H9 (cell line): ENCODE results near the gene FBXL19. TPM values are rescaled to one million over a fixed set of nuclear protein-coding genes. Genes with fewer than 3 reads are reported as not detected.
A peak's percentile ranks its signal among the peaks of the same experiment; 100 is the strongest.

Experiments
- DNase-seq: peaks from one replicate; pipeline ENCODE4 v3.0.0-alpha.2; 2017
- H2AFZ ChIP-seq: one replicate; pipeline ENCODE4 v1.6.1; 2013; ENCODE audit warnings: mild to moderate bottlenecking, low read length, control low read depth, moderate library complexity
- H2AK5ac ChIP-seq: 2 replicates; pipeline ENCODE4 v1.6.1; 2013; ENCODE audit warnings: low read length, control low read depth, mixed read lengths; ENCODE audit not compliant: insufficient read length
- H2BK120ac ChIP-seq: one replicate; pipeline ENCODE4 v1.6.1; 2013; ENCODE audit warnings: low read depth, mild to moderate bottlenecking, low read length, control low read depth, inconsistent platforms; ENCODE audit not compliant: poor library complexity, severe bottlenecking
- H2BK12ac ChIP-seq: 2 replicates; pipeline ENCODE4 v1.6.1; 2013; ENCODE audit warnings: low read length, control low read depth, mixed read lengths, low read depth; ENCODE audit not compliant: insufficient read length
- H2BK15ac ChIP-seq: 2 replicates; pipeline ENCODE4 v1.6.1; 2013; ENCODE audit warnings: low read depth, low read length, control low read depth
- H2BK20ac ChIP-seq: one replicate; pipeline ENCODE4 v1.6.1; 2013; ENCODE audit warnings: low read depth, mild to moderate bottlenecking, low read length, control low read depth, inconsistent platforms; ENCODE audit not compliant: poor library complexity, severe bottlenecking
- H2BK5ac ChIP-seq: 2 replicates; pipeline ENCODE4 v1.6.1; 2013; ENCODE audit warnings: low read length, control low read depth, mixed read lengths; ENCODE audit not compliant: insufficient read length
- H3K14ac ChIP-seq: 2 replicates; pipeline ENCODE4 v1.6.1; 2013; ENCODE audit warnings: low read length, control low read depth; ENCODE audit not compliant: insufficient read depth
- H3K18ac ChIP-seq: 2 replicates; pipeline ENCODE4 v1.6.1; 2013; ENCODE audit warnings: low read depth, mild to moderate bottlenecking, mixed read lengths, low read length, control low read depth; ENCODE audit not compliant: insufficient read length
- H3K23ac ChIP-seq: 2 replicates; pipeline ENCODE4 v1.6.1; 2013; ENCODE audit warnings: low read length, control low read depth, mixed read lengths, low read depth; ENCODE audit not compliant: insufficient read length
- H3K23me2 ChIP-seq: 2 replicates; pipeline ENCODE4 v1.6.1; 2013; ENCODE audit warnings: low read depth, mild to moderate bottlenecking, mixed read lengths, low read length, control low read depth; ENCODE audit not compliant: insufficient read length, poor library complexity, severe bottlenecking
- H3K27ac ChIP-seq: 2 replicates; pipeline ENCODE4 v1.5.1; 2013; ENCODE audit warnings: low read length, control low read depth, mixed read lengths, low read depth; ENCODE audit not compliant: insufficient read length
- H3K27me3 ChIP-seq: 2 replicates; pipeline ENCODE4 v1.6.1; 2013; ENCODE audit warnings: low read length, control low read depth, inconsistent platforms; ENCODE audit not compliant: insufficient read depth
- H3K4ac ChIP-seq: 2 replicates; pipeline ENCODE4 v1.6.1; 2013; ENCODE audit warnings: low read depth, mild to moderate bottlenecking, control low read depth, inconsistent platforms, low read length, moderate library complexity
- H3K4me1 ChIP-seq: 2 replicates; pipeline ENCODE4 v1.6.1; 2013; ENCODE audit warnings: low read length, control low read depth, inconsistent platforms; ENCODE audit not compliant: insufficient read depth
- H3K4me2 ChIP-seq: 2 replicates; pipeline ENCODE4 v1.6.1; 2013; ENCODE audit warnings: low read length, control low read depth, mixed read lengths; ENCODE audit not compliant: insufficient read length, insufficient read depth
- H3K56ac ChIP-seq: 2 replicates; pipeline ENCODE4 v1.6.1; 2013; ENCODE audit warnings: low read depth, mild to moderate bottlenecking, mixed read lengths, low read length, control low read depth; ENCODE audit not compliant: insufficient read length
- H3K79me1 ChIP-seq: 2 replicates; pipeline ENCODE4 v1.6.1; 2013; ENCODE audit warnings: low read depth, mild to moderate bottlenecking, moderate library complexity, low read length, control low read depth, inconsistent platforms; ENCODE audit not compliant: insufficient read depth, poor library complexity, severe bottlenecking
- H3K79me2 ChIP-seq: 2 replicates; pipeline ENCODE4 v1.6.1; 2013; ENCODE audit warnings: low read length, control low read depth, inconsistent platforms; ENCODE audit not compliant: insufficient read depth
- H3K9ac ChIP-seq: 2 replicates; pipeline ENCODE4 v1.6.1; 2013; ENCODE audit warnings: low read length, control low read depth, mixed read lengths; ENCODE audit not compliant: insufficient read length; ENCODE audit errors: extremely low read depth
- H3K9me3 ChIP-seq: one replicate; pipeline ENCODE4 v1.6.1; 2013; ENCODE audit warnings: low read depth, low read length, inconsistent platforms; ENCODE audit not compliant: control insufficient read depth
- H3T11ph ChIP-seq: one replicate; pipeline ENCODE4 v1.6.1; 2013; ENCODE audit warnings: mild to moderate bottlenecking, low read length, control low read depth, inconsistent platforms
- H4K20me1 ChIP-seq: one replicate; pipeline ENCODE4 v1.6.1; 2013; ENCODE audit not compliant: control insufficient read depth, insufficient read length, insufficient read depth
- H4K5ac ChIP-seq: 2 replicates; pipeline ENCODE4 v1.6.1; 2013; ENCODE audit warnings: low read depth, mild to moderate bottlenecking, mixed read lengths, low read length, control low read depth; ENCODE audit not compliant: insufficient read length
- H4K8ac ChIP-seq: replicated peaks from 2 replicates; pipeline ENCODE4 v1.6.1; 2013; ENCODE audit warnings: low read length, control low read depth, mixed read lengths, low read depth; ENCODE audit not compliant: insufficient read length
- H4K91ac ChIP-seq: 2 replicates; pipeline ENCODE4 v1.6.1; 2013; ENCODE audit warnings: low read depth, mild to moderate bottlenecking, moderate library complexity, mixed read lengths, low read length, control low read depth; ENCODE audit not compliant: insufficient read length
- H3K27ac Mint-ChIP-seq, 3 experiments: 2 replicates in 2 of 3; 3 replicates in 1 of 3; pipeline ENCODE4 v1.8.0; 2020 to 2021; ENCODE audit warnings: mixed read lengths in 3 of 3, mild to moderate bottlenecking in 1 of 3, moderate library complexity in 1 of 3
- H3K27me3 Mint-ChIP-seq: 2 replicates; pipeline ENCODE4 v1.8.0; 2021; ENCODE audit warnings: low read depth, mild to moderate bottlenecking, moderate library complexity, mixed read lengths
- H3K36me3 Mint-ChIP-seq, 3 experiments: 2 replicates in 2 of 3; 3 replicates in 1 of 3; pipeline ENCODE4 v1.8.0; 2020 to 2021; ENCODE audit warnings: low read depth in 3 of 3, mixed read lengths in 3 of 3; ENCODE audit not compliant: insufficient read depth in 1 of 3
- H3K4me1 Mint-ChIP-seq, 2 experiments: 2 replicates each; pipeline ENCODE4 v1.8.0; 2020; ENCODE audit warnings: mixed read lengths in 2 of 2
- H3K4me3 Mint-ChIP-seq, 2 experiments: 2 replicates in 1 of 2; 3 replicates in 1 of 2; pipeline ENCODE4 v1.8.0; 2020 to 2021; ENCODE audit warnings: mild to moderate bottlenecking in 2 of 2, mixed read lengths in 2 of 2, moderate library complexity in 1 of 2
- H3K9me3 Mint-ChIP-seq, 2 experiments: 2 replicates in 1 of 2; 3 replicates in 1 of 2; pipeline ENCODE4 v1.8.0; 2020; ENCODE audit warnings: mild to moderate bottlenecking in 2 of 2, mixed read lengths in 2 of 2, moderate library complexity in 1 of 2
- CTCF ChIP-seq: fragments of 200-600 bp; sonication (generic); conservative IDR thresholded peaks from 3 replicates; pipeline ENCODE4 v1.8.0; 2021; ENCODE audit warnings: antibody characterized with exemption, mild to moderate bottlenecking
- WGBS: extraction: QIAGEN DNeasy Blood & Tissue Kit; methylation state at CpG from one replicate; pipeline ENCODE4 v1.1.7; 2013; ENCODE audit warnings: missing lambda C conversion rate, low lambda C conversion rate, mixed read lengths; ENCODE audit not compliant: insufficient read length; ENCODE audit errors: extremely low coverage; 5-methylcytosine and 5-hydroxymethylcytosine counted together
- total RNA-seq: library from RNA; stranded (reverse); gene quantifications from 2 replicates; pipeline ENCODE4 v1.2.1, GENCODE V29; 2021

FBXL19 gene
- total RNA-seq, 1 experiment from 2014 or later: 66.8 TPM

- Histone ChIP-seq H3K27me3 (no peaks in the 10 kb centered on the region), H2AK5ac (no peak overlapping the region), H3K14ac (no peak overlapping the region), H2BK20ac (no peak overlapping the region), H3K18ac (no peak overlapping the region), H4K8ac (no peak overlapping the region), H3K4ac (no peak overlapping the region), H2BK120ac (no peak overlapping the region), H3K9ac (no peak overlapping the region), H2BK5ac (no peak overlapping the region), H3K9me3 (no peaks in the 10 kb centered on the region), H4K91ac (no peak overlapping the region), H4K5ac (no peak overlapping the region), H4K20me1 (peaks cover 2% of the 10 kb centered on the region), H3K23me2 (no peaks in the 10 kb centered on the region), H3T11ph (no peak overlapping the region), H3K79me2 (no peaks in the 10 kb centered on the region), H2BK15ac (no peak overlapping the region), H3K4me2 (no peak overlapping the region), H2BK12ac (no peak overlapping the region), H3K4me1 (no peaks in the 10 kb centered on the region), H2AFZ (no peak overlapping the region), H3K27ac (no peak overlapping the region), H3K79me1 (no peaks in the 10 kb centered on the region), H3K23ac (no peak overlapping the region), H3K56ac (no peak overlapping the region)
- H3K36me3 Mint-ChIP-seq: no peaks in the 10 kb centered on the region
- no peak for TF ChIP-seq CTCF
- peaks cover 12 to 22% of the 10 kb centered on the region in 2 experiments for H3K4me1 Mint-ChIP-seq
- DNase-seq: no peak
- no peak overlapping the region for H3K4me3 Mint-ChIP-seq
- peak overlapping the region in 1 of 3 experiments; percentile 63; a peak in 1 of 7 replicates for H3K27ac Mint-ChIP-seq
- H3K27me3 Mint-ChIP-seq: no peaks in the 10 kb centered on the region
- no CpG with 5 or more reads among the region's 3 CpGs for WGBS
- H3K9me3 Mint-ChIP-seq: no peaks in the 10 kb centered on the region
Observed at GRCh38 chr16:30914830-30915229, 8.5 kb upstream of the FBXL19 start.
